Fibroblast of skin of left biceps (primary cell): ENCODE measurements around the gene FAM117A.
"Not testable (repeated sequence)": the region's sequence is repeated elsewhere in the genome, so short reads cannot be mapped to it uniquely, and the experiment has no call there.

Experiments used
- DNase-seq, 2 experiments: peaks; one replicate each; pipeline ENCODE4 v3.0.0-alpha.2; 2013; ENCODE audit warnings: low read depth in 2 of 2

The FAM117A gene

GRCh38 chr17:49677933-49678847, 85.7 kb downstream of the FAM117A start, which contains the start of gene SPOP:
TSS of gene SPOP (minus strand) at chr17:49678097. CDS start at chr17:49622810, 55,287 bp downstream.
- peak; percentile 99 for DNase-seq

- DNase-seq, result peak; percentile 79 to 80
These were observed 86.6 kb downstream of the FAM117A start for GRCh38 chr17:49677134-49677932.

DNA sequence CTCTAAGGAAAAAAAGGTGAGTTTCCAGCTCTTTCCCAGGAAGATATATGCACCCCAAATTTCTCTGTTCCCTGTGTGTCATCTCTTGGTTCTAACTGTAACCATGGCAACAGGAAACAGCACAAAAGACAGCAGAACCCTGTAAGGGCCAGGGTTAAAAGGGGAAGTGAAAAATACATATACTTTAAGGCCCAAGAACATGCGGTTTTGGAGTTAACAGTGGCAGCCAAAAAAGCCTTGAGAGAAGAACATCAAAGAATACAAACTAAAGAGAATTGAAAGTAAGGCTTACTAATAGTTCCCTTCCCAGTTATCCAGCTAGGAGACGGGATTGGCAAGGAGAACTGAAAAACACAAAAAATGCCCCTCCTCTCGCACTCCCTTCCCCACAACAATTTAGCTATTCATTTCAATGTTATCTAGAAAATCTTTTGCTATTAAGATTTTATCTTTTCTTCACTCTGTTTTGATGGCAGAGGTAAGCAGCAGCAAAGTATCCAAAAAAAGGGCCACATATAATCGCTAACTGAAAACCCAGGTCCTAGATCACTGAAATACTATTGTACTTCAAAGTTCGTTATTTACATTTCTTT, 87.6 kb downstream of the FAM117A start:
- no peak for DNase-seq

DNA sequence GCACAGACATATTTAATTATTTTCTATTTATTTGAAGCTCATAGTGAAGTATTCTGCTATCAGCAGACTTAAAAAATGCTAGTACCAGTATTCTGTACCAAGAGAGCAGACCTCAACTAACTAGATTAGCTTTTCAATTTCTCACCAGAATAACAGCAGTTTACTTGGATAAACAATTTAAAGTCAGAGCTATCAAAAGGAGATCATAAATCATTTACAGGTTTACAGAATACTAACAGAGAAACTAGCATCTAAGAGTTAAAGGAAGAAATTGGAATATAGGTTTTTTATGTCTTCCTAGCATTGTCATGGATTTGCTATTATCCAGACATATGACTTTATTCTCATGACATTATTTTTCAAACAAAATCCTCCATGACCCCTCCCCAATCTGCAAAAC, 89.4 kb downstream of the FAM117A start:
- no peak for DNase-seq

DNA sequence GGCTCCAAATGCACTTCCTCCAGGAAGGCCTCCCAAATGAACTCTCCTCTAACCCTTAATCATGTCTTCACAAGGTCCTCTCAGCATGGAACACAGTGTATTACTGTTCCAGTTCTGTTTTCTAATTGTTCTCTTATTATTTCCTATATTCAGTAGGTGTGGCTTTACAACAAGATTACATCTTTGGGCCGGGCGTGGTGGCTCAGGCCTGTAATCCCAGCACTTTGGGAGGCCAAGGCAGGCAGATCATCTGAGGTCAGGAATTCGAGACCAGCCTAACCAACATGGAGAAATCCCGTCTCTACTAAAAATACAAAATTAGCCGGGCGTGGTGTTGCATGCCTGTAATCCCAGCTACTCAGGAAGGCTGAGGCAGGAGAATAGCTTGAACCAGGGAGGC, 90.3 kb downstream of the FAM117A start:
- not testable (repeated sequence) for DNase-seq

DNA sequence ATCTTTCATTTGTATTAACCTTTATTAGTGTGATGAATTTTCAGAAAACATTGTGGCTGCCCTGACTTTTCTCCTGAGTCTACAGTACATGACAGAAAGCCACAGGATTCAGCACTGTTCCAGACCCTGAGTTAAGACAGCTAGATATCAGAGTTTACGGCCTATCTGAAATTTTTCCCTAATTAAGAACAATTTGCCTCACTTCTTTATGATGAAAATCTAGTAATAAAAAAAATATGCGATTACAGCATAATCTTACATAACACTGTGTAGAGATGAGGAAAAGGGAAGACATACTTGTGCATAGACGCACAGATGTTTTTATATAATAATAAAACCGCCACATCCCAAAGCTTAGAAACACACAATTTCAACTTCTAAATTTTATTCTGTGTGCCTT, 93.3 kb downstream of the FAM117A start:
- DNase-seq, result no peak

DNA sequence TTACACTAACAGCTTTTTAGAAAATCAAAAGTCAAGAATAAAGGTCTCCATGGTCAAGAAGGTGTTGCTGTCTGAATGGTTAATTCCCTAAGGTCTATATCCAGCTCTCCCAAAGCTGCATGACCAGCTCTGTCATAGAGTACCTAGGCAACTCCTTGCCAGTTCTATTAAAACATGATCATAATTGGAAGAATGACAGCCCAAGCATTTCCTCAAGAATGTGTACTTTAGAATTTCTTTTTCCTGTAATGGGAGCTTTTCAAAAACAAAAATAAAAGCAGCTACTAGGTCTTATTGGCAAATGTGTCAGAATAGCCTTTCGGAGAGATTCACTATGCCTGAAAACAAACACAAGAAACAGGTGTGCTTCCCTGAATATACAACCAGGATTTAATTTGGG, 93.9 kb downstream of the FAM117A start:
- no peak for DNase-seq

DNA sequence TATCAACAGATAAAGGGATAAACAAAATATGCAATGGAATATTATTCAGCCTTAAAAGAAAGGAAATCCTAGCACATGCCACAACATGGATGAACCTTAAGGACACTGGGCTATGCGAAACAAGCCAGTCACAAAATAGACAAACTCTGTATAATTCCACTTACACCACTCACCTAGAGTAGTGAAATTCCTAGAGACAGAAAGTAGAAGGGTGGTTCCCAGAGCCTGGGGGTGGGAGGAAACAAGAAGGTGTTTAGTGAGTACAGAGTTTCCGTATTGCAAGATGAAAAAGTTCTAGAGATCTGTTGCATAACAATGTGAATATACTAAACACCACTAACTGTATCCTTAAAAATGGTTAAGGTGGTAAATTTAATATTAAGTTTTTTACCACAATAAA, 96.1 kb downstream of the FAM117A start:
- DNase-seq, result no peak

- no peak for DNase-seq
These were observed 99.2 kb downstream of the FAM117A start for GRCh38 chr17:49664706-49665211.
